RWPE2 (cell line): Measurements from ENCODE around the gene DOCK3.
"Not testable (repeated sequence)": the region's sequence is repeated elsewhere in the genome, so short reads cannot be mapped to it uniquely, and the experiment has no call there.

Experiments
- ATAC-seq: fragments of 200-7000 bp; cut with Tn5 transposase; 3 replicates; pipeline ENCODE4 v1.9.1; 2021; ENCODE audit warnings: low read depth
- DNase-seq: peaks from one replicate; pipeline ENCODE4 v3.0.0-alpha.2; 2020; ENCODE audit warnings: low spot score
- H3K27ac ChIP-seq: fragments of 450-650 bp; 2 replicates; pipeline ENCODE4 v1.5.1; 2017; ENCODE audit warnings: mild to moderate bottlenecking; ENCODE audit not compliant: poor library complexity, severe bottlenecking
- H3K27me3 ChIP-seq: fragments of 250-450 bp; sonication (Bioruptor Pico); 2 replicates; pipeline ENCODE4 v1.5.1; 2021; ENCODE audit warnings: mild to moderate bottlenecking, moderate library complexity; ENCODE audit not compliant: insufficient read depth, poor library complexity, severe bottlenecking
- H3K36me3 ChIP-seq: fragments of 250-450 bp; sonication (Bioruptor Pico); 2 replicates; pipeline ENCODE4 v1.5.1; 2020; ENCODE audit warnings: low read depth, mild to moderate bottlenecking, moderate library complexity
- H3K4me1 ChIP-seq: fragments of 250-450 bp; sonication (Bioruptor Pico); 2 replicates; pipeline ENCODE4 v1.5.1; 2021; ENCODE audit warnings: mild to moderate bottlenecking, moderate library complexity; ENCODE audit not compliant: insufficient read depth, poor library complexity, severe bottlenecking
- H3K4me3 ChIP-seq: fragments of 250-450 bp; sonication (Bioruptor Pico); 2 replicates; pipeline ENCODE4 v1.5.1; 2021; ENCODE audit warnings: mild to moderate bottlenecking, moderate library complexity; ENCODE audit not compliant: severe bottlenecking
- H3K9me3 ChIP-seq: fragments of 250-450 bp; sonication (Bioruptor Pico); 2 replicates; pipeline ENCODE4 v1.5.1; 2021; ENCODE audit warnings: mild to moderate bottlenecking, moderate library complexity; ENCODE audit not compliant: severe bottlenecking
- TF ChIP-seq, protein P1 (sequence below): fragments of 450-650 bp; IDR thresholded peaks from one replicate; pipeline ENCODE4 v1.5.1; 2017; ENCODE audit warnings: mild to moderate bottlenecking, moderate library complexity; ENCODE audit not compliant: poor library complexity, severe bottlenecking

The DOCK3 gene

DNA sequence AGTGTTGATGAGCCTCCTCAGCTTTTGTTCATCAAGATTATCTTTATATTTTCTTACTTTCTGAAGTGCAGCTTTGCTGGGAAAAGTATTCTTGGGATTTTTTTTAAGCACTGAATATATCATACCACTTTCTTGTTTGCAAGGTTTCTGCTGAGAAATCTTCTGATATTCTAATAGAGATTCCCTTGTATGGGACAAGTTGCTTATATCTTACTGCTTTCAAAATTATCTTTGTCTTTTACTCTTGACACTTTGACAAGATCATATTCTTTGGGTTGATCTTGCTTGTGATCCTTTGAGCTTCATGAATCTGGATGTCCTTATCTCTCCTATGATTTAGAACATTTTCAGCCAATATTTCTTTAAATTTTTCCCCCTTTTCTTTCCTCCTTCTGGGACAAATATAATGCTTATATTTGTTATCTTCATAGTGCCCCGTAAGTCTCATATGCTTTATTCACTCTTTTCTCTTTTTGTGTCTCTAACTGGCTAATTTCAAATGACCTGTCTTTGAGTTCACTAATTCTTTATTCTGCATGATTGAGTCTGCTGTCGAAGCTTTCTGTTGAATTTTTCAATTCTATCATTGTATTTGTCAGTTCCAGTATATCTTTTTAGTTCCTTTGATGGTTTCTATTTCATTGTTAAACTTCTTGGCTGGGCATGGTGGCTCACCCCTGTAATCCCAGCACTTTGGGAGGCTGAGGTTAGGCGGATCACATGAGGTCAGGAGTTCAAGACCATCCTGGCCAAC, 499.0 kb downstream of the DOCK3 start:
- peaks cover 3% of the 10 kb centered on the region for H3K9me3 ChIP-seq
- no peaks in the 10 kb centered on the region for H3K4me1 ChIP-seq
- no peaks in the 10 kb centered on the region for H3K36me3 ChIP-seq
- DNase-seq (no peak), ATAC-seq (no peak)
- no peaks in the 10 kb centered on the region for H3K27me3 ChIP-seq
- TF ChIP-seq, protein P1, sequence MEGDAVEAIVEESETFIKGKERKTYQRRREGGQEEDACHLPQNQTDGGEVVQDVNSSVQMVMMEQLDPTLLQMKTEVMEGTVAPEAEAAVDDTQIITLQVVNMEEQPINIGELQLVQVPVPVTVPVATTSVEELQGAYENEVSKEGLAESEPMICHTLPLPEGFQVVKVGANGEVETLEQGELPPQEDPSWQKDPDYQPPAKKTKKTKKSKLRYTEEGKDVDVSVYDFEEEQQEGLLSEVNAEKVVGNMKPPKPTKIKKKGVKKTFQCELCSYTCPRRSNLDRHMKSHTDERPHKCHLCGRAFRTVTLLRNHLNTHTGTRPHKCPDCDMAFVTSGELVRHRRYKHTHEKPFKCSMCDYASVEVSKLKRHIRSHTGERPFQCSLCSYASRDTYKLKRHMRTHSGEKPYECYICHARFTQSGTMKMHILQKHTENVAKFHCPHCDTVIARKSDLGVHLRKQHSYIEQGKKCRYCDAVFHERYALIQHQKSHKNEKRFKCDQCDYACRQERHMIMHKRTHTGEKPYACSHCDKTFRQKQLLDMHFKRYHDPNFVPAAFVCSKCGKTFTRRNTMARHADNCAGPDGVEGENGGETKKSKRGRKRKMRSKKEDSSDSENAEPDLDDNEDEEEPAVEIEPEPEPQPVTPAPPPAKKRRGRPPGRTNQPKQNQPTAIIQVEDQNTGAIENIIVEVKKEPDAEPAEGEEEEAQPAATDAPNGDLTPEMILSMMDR = no peak
- no peak overlapping the region for H3K27ac ChIP-seq
- H3K4me3 ChIP-seq = no peak overlapping the region

DNA sequence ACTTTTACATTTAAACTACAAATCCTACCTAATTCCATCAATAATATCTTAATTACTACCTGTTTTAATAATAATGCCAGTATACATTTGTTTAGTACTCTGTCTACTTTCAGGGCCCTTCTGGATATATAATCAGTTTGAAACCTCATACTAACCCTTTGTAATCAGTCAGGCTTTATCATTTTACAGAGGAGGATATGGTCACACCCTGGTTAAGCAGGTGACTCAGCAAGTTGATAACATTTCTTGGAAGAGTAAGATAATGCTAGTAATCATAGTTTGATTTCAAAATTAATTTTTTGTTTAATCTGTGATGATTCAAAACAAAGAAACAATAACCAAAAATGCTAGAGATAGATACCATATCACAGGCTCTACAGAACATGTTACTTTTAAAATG, 502.2 kb downstream of the DOCK3 start:
- Histone ChIP-seq H3K27me3 (no peaks in the 10 kb centered on the region), H3K27ac (no peak overlapping the region), H3K9me3 (peaks cover 3% of the 10 kb centered on the region), H3K4me1 (no peaks in the 10 kb centered on the region), H3K36me3 (no peaks in the 10 kb centered on the region), H3K4me3 (no peak overlapping the region)
- ATAC-seq (no peak), DNase-seq (no peak)
- TF ChIP-seq, protein P1 = no peak

DNA sequence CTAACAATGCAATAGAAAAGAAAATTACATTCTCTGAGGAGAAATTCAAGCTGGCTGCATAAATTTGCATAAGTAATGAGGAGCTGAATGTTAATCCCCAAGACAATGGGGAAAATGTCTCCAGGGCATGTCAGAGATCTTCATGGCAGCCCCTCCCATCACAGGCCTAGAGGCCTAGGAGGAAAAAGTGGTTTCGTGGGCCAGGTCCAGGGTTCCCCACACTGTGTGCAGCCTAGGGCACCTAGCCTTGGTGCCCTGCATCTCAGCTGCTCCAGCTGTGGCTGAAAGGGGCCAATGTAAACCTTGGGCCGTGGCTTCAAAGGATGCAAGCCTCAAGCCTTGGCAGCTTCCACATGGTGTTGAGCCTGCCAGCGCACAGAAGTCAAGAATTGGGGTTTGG, 511.7 kb downstream of the DOCK3 start:
- not testable (repeated sequence) for H3K9me3 ChIP-seq

DNA sequence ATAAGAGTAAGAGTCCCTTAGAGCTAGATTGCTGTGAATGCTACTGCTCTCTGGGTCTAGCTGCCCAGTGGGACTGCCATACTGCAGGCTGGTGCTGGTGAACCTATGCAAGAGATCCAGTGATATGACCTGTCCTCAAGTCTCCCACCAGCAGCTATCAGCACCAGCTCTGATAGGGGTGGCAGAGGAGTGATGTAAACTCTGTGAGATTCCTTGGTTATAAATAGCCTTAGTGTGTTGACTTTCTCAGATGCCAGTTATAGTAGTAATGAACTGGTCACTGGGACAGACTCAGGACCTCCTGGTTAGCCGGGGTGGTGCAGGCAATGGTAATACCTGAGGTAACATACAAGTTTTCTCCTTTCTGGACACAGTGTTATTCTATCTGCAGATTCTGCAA, 515.5 kb downstream of the DOCK3 start:
- Histone ChIP-seq H3K4me1 (no peaks in the 10 kb centered on the region), H3K36me3 (no peaks in the 10 kb centered on the region), H3K27ac (no peak overlapping the region), H3K4me3 (no peak overlapping the region), H3K27me3 (no peaks in the 10 kb centered on the region), H3K9me3 (no peaks in the 10 kb centered on the region)
- TF ChIP-seq, protein P1 = no peak
- no peak for DNase-seq
- ATAC-seq = no peak

More for the DNA sequence above, 511.7 kb downstream of the DOCK3 start:
- H3K4me3 ChIP-seq, H3K27me3 ChIP-seq, H3K27ac ChIP-seq, ATAC-seq, H3K36me3 ChIP-seq, DNase-seq, H3K4me1 ChIP-seq: not testable (repeated sequence)

DNA sequence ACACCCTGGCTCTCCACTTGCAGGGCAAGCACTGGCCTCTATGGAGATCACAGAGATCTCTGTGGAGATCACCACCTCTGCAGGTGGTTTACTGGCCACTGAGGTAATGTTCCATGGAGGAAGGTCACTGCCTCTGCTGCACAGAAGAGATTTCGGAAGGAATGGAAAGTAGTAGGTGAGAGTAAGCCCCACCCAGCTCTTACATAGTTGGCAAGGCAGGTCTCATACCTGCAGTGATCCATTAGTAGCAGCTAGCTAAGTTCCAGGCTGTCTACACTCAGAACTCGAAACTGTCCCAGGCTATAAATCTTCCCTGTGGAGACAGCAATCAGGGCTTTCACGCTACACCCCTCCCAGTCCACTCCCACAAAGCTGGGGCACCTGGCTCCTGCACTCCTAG, 516.1 kb downstream of the DOCK3 start:
- no peaks in the 10 kb centered on the region for H3K27me3 ChIP-seq
- H3K4me1 ChIP-seq = no peaks in the 10 kb centered on the region
- H3K9me3 ChIP-seq = no peaks in the 10 kb centered on the region
- H3K4me3 ChIP-seq = no peak overlapping the region
- no peaks in the 10 kb centered on the region for H3K36me3 ChIP-seq
- ATAC-seq = no peak
- no peak for DNase-seq
- no peak overlapping the region for H3K27ac ChIP-seq
- TF ChIP-seq, protein P1 = no peak
